MCF 10A (cell line): ENCODE results near the gene TLR10. TPM values are rescaled to one million over a fixed set of nuclear protein-coding genes. Genes with fewer than 3 reads are reported as not detected.
A peak's percentile ranks its signal among the peaks of the same experiment; 100 is the strongest.

Source experiments
- BruUV-seq: library from RNA; stranded (reverse); fragments of 400-500 nt; replicated peaks from 2 replicates; lab custom pipeline; 2021; lab: Mats Ljungman, UMichigan
- CTCF ChIA-PET: fragments of 300-600 bp; sonication (Branson Sonifier 250); formaldehyde crosslinking; extraction: SDS; loops from one replicate; lab custom pipeline; 2021; ENCODE audit warnings: antibody characterized with exemption, inconsistent platforms; lab: Yijun Ruan, JAX
- POLR2A ChIA-PET: fragments of 300-600, 350-650 bp; sonication (Branson Sonifier 250); formaldehyde crosslinking; extraction: SDS; loops from one replicate; lab custom pipeline; 2020; ENCODE audit warnings: antibody characterized with exemption, inconsistent platforms; lab: Yijun Ruan, JAX
- DNase-seq: peaks from one replicate; pipeline ENCODE4 v3.0.0-alpha.2; 2018; ENCODE audit not compliant: unreplicated experiment
- H3K27ac Mint-ChIP-seq: one replicate; pipeline ENCODE4 v1.8.0; 2022; ENCODE audit warnings: mild to moderate bottlenecking, low read depth, mixed read lengths; ENCODE audit not compliant: unreplicated experiment
- H3K27me3 Mint-ChIP-seq: one replicate; pipeline ENCODE4 v1.8.0; 2022; ENCODE audit warnings: mixed read lengths; ENCODE audit not compliant: insufficient read depth, unreplicated experiment
- H3K36me3 Mint-ChIP-seq: one replicate; pipeline ENCODE4 v1.8.0; 2022; ENCODE audit warnings: mild to moderate bottlenecking, moderate library complexity, mixed read lengths; ENCODE audit not compliant: insufficient read depth, unreplicated experiment
- H3K4me1 Mint-ChIP-seq: one replicate; pipeline ENCODE4 v1.8.0; 2022; ENCODE audit warnings: mixed read lengths; ENCODE audit not compliant: insufficient read depth, unreplicated experiment
- H3K4me3 Mint-ChIP-seq: one replicate; pipeline ENCODE4 v1.8.0; 2022; ENCODE audit warnings: mild to moderate bottlenecking, moderate library complexity, mixed read lengths; ENCODE audit not compliant: unreplicated experiment
- H3K9me3 Mint-ChIP-seq: one replicate; pipeline ENCODE4 v1.8.0; 2022; ENCODE audit warnings: mixed read lengths; ENCODE audit not compliant: unreplicated experiment
- CTCF ChIP-seq: fragments of 200-600 bp; IDR thresholded peaks from one replicate; pipeline ENCODE4 v1.8.0; 2022; ENCODE audit warnings: antibody characterized with exemption, mild to moderate bottlenecking; ENCODE audit not compliant: unreplicated experiment
- intact Hi-C: fragments of 100-400 bp; cut with micrococcal nuclease; formaldehyde crosslinking; loops from 2 replicates; pipeline ENCODE4 v1.14.1; 2022
- total RNA-seq: library from RNA; stranded (reverse); gene quantifications from 2 replicates; pipeline ENCODE4 v1.2.3, GENCODE V29; 2022

Gene TLR10
- total RNA-seq, 1 experiment from 2014 or later: not detected

- DNase-seq: no peak
- ChIA-PET POLR2A (interaction anchor here (1.9 kb wide), 1 partner anchor 92 kb away, joined by 6 read pairs; the partner anchor contains the start of gene TLR6), CTCF (interaction anchor here (0.6 to 11.8 kb wide), 6 partner anchors 19 to 371 kb away, joined by 3 to 268 read pairs (median 4); partner anchors contain the start of gene TLR10)
- no peaks in the 10 kb centered on the region for H3K27me3 Mint-ChIP-seq
- H3K4me1 Mint-ChIP-seq: no peaks in the 10 kb centered on the region
- no peak for TF ChIP-seq CTCF
- no peak overlapping the region for H3K4me3 Mint-ChIP-seq
- H3K27ac Mint-ChIP-seq: no peak overlapping the region
- intact Hi-C loops: no loop called here
- no peaks in the 10 kb centered on the region for H3K36me3 Mint-ChIP-seq
- no TSS peak for BruUV-seq
- H3K9me3 Mint-ChIP-seq: no peaks in the 10 kb centered on the region
Measured at GRCh38 chr4:38764277-38764676, 18.5 kb downstream of the TLR10 start.

- H3K36me3 Mint-ChIP-seq: no peaks in the 10 kb centered on the region
- H3K9me3 Mint-ChIP-seq: no peaks in the 10 kb centered on the region
- intact Hi-C loops: no loop called here
- no peak overlapping the region for H3K4me3 Mint-ChIP-seq
- H3K27me3 Mint-ChIP-seq: no peaks in the 10 kb centered on the region
- no peak for TF ChIP-seq CTCF
- POLR2A ChIA-PET: interaction anchor here (0.7 to 3.3 kb wide), 2 partner anchors 42 to 106 kb away, joined by 3 to 12 read pairs; partner anchors contain the start of gene TLR1
- no TSS peak for BruUV-seq
- CTCF ChIA-PET: interaction anchor here (0.8 to 11.8 kb wide), 4 partner anchors 21 to 143 kb away, joined by 3 to 268 read pairs (median 48); partner anchors contain the start of genes TLR1 and TLR10
- no peak for DNase-seq
- H3K27ac Mint-ChIP-seq: no peak overlapping the region
- H3K4me1 Mint-ChIP-seq: no peaks in the 10 kb centered on the region
Measured at GRCh38 chr4:38762560-38762959, 20.2 kb downstream of the TLR10 start.

- Mint-ChIP-seq H3K4me1 (no peaks in the 10 kb centered on the region), H3K4me3 (no peak overlapping the region), H3K36me3 (no peaks in the 10 kb centered on the region), H3K27ac (no peak overlapping the region), H3K9me3 (no peaks in the 10 kb centered on the region), H3K27me3 (no peaks in the 10 kb centered on the region)
- no peak for TF ChIP-seq CTCF
- ChIA-PET CTCF (interaction anchor here (0.6 to 11.8 kb wide), 45 partner anchors 11 to 702 kb away, joined by 3 to 268 read pairs (median 5); partner anchors contain the start of genes FAM114A1, TLR1, TLR10 and TLR6), POLR2A (interaction anchor here (0.7 to 3.3 kb wide), 10 partner anchors 14 to 580 kb away, joined by 3 to 12 read pairs (median 4); partner anchors contain the start of genes TLR1, TLR10 and TLR6)
- intact Hi-C loops: loop anchor here (1.0 to 10.0 kb wide), 6 partner anchors 23 to 675 kb away; partner anchors contain the start of genes TLR1, TLR10 and TLR6
- no TSS peak for BruUV-seq
- DNase-seq: no peak
Measured at GRCh38 chr4:38759790-38760122, 23.0 kb downstream of the TLR10 start.

GRCh38 chr4:38759113-38759789, 23.5 kb downstream of the TLR10 start:
- DNase-seq: peak; percentile 59
- BruUV-seq: no TSS peak
- CTCF ChIA-PET: interaction anchor here (0.6 to 11.8 kb wide), 55 partner anchors 12 to 710 kb away, joined by 3 to 268 read pairs (median 5); partner anchors contain the start of genes FAM114A1, TLR1, TLR10 and TLR6
- Mint-ChIP-seq H3K36me3 (no peaks in the 10 kb centered on the region), H3K27me3 (no peaks in the 10 kb centered on the region), H3K4me3 (no peak overlapping the region), H3K27ac (no peak overlapping the region), H3K9me3 (no peaks in the 10 kb centered on the region), H3K4me1 (no peaks in the 10 kb centered on the region)
- peak; percentile 78 for TF ChIP-seq CTCF
- POLR2A ChIA-PET: interaction anchor here (0.7 to 3.3 kb wide), 10 partner anchors 14 to 579 kb away, joined by 3 to 12 read pairs (median 4); partner anchors contain the start of genes TLR1, TLR10 and TLR6
- intact Hi-C loops: loop anchor here (1.0 to 10.0 kb wide), 6 partner anchors 23 to 676 kb away; partner anchors contain the start of genes TLR1, TLR10 and TLR6
